Right kidney (tissue), 9 donors: ENCODE data around the gene ARHGAP21.
"Not testable (repeated sequence)": the region's sequence is repeated elsewhere in the genome, so short reads cannot be mapped to it uniquely, and the experiment has no call there.

Experiments
- DNase-seq: peaks from one replicate; pipeline ENCODE4 v3.0.0-alpha.2; 2016
- long read RNA-seq, 8 donors: transcript quantifications; one replicate each; lab custom pipeline, GENCODE V29; 2026

Gene ARHGAP21
- long read RNA-seq, donor 1 = 0 reads
- long read RNA-seq, donor 2 = 0 reads
- long read RNA-seq, donor 3, partial matches to known transcripts = 0 of 3 reads
- long read RNA-seq, donor 3, other reads (novel, unspliced or antisense) = 0 of 3 reads
- long read RNA-seq, donor 4, partial matches to known transcripts = 0 of 3 reads
- long read RNA-seq, donor 4, other reads (novel, unspliced or antisense) = 0 of 3 reads
- long read RNA-seq, donor 5, partial matches to known transcripts = 0 of 1 reads
- long read RNA-seq, donor 5, other reads (novel, unspliced or antisense) = 0 of 1 reads
- long read RNA-seq, donor 6 = 0 reads
- long read RNA-seq, donor 7, partial matches to known transcripts = 0 of 2 reads
- long read RNA-seq, donor 7, other reads (novel, unspliced or antisense) = 0 of 2 reads
- long read RNA-seq, donor 8, partial matches to known transcripts = 6 of 7 reads
- long read RNA-seq, donor 8, other reads (novel, unspliced or antisense) = 0 of 7 reads

GRCh38 chr10:24723788-24724380, at the start of gene ARHGAP21:
Gene ARHGAP21 (minus strand): TSS chr10:24723887. CDS start chr10:24721899, 1,988 bp downstream.
- peak; percentile 82 for DNase-seq

DNA sequence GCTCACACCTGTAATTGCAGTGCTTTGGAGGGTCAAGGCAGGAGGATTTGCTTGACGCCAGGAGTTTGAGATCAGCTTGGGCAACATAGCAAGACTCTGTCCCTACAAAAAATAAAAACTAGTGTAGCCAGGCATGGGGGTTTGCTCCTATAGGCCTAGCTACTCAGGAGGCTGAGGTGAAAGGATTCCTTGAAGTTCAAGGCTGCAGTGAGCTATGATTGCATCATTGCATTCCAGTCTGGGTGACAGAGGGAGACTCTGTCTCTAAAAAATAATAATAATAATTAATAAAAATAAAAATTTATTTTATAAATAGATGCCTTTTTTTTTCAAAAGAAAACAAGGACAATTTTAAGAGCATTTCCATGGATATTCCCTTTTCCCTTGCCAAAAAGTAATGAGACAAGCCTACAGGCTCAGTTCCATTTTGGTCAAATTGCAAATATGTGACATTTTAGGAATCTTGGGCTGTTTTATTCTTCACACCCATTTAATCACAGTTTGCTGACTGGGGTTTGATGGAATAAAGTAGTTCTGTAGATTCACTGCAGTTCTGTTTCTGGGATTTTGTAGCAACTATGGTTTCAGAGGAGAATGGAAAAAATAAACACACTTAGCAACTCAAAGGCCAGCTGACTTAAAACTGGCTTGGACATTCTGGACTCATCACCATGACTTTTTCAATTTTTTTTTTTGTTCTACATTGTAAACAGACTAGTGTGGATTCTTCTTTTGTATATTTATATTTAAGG, 48.4 kb upstream of the ARHGAP21 start:
- DNase-seq = no peak

DNA sequence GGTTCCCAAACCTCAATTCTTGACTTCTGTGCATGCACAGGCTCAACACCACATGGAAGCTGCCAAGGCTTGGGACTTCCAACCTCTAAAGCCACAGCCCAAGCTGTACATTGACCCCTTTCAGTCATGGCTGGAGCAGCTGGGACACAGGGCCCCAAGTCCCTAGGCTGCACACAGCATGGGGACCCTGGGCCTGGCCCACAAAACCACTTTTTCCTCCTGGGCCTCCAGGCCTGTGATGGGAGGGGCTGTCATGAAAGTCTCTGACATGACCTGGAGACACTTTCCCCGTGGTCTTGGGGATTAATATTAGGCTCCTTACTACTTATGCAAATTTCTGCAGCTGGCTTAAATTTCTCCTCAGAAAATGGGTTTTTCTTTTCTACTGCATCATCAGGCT, 41.3 kb upstream of the ARHGAP21 start:
- not testable (repeated sequence) for DNase-seq

DNA sequence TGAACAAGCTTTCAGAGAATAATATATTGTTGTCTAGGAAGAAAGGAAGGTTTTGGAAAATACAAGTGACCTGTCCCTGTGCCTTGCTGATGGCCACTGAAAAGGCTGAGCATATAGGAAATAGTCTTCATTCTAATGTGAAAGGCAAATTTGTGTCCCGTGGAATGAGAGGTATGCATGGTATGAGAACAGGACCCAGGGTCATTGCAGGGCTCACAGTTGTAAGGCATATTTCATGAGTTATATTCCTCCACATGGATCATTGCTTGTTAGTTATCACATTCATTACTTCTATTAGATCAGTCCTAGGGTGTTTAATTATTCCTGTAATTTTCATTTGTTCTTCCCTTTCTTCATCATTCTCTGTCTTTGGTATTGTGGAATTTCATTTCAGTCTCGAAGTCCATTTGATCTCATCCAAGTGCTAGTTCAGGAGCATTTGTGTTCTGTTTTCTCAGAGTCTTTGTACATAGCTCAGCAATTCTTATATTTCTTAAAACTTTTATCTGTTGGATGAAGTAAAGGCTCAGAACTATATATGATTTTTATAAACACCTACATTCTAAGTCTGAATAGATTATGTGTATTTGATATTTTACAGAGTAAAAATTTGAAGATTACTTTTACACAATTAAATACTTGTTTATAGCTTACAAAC, 39.4 kb upstream of the ARHGAP21 start:
- peak; percentile 7 for DNase-seq

DNA sequence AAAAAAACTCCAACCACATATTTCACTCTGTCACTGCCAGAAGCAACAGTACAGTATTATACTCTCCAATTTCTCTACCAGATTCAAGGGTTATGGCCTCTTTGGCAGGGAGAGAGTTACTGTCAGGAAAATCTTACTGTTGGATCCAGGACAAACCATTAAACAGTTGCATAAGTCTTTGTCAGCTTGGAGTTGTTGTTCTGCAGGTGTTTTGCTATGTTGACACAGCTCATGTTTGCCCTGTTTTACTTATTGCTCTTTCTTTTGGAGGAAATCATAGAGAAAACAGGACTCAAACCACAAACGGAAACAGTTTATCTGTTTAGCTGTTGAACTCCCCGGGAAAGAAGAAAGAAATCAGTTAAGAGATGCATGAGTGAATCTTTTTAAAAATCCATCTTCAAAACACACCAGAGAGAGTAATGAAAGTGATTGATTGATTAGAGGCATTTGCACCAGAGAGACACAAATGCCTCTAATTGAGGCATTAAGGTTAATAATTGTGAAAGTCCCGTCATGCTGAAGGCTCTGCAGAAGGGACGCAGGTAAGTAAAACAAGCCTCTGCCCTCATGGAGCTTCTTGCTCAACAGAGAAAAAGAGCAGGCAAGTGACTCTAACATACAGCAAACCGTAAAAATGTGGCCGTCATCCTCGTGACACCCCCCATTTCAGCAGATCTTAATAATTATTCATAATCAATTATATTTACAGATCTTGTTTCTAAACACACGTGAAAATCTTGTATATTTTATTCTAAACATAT, 38.7 kb upstream of the ARHGAP21 start:
- peak; percentile 2 for DNase-seq

GRCh38 chr10:24759672-24760071, 36.0 kb upstream of the ARHGAP21 start:
- no peak for DNase-seq

- not testable (repeated sequence) for DNase-seq
Observed at GRCh38 chr10:24758254-24758653, 34.6 kb upstream of the ARHGAP21 start.

- no peak for DNase-seq
Observed at GRCh38 chr10:24756283-24756682, 32.6 kb upstream of the ARHGAP21 start.

DNA sequence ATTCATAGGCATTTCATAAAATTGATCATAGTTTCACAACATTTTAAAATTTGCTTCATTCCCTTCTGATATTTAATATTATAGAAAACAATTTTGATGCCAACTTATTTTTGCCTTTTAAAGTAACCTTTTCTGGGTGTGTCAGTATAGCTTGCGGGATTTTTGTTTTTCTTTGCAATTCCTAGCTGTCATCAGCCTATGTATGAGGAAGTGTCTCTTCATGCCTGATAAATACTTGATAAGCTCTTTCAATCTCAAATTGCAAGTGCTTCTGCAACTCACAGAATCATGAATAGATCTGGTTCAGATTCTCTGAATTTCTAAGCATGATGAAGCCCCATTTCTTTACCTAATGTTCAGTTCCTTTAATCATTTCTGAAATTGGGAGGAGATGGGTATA, 28.0 kb upstream of the ARHGAP21 start:
- no peak for DNase-seq

DNA sequence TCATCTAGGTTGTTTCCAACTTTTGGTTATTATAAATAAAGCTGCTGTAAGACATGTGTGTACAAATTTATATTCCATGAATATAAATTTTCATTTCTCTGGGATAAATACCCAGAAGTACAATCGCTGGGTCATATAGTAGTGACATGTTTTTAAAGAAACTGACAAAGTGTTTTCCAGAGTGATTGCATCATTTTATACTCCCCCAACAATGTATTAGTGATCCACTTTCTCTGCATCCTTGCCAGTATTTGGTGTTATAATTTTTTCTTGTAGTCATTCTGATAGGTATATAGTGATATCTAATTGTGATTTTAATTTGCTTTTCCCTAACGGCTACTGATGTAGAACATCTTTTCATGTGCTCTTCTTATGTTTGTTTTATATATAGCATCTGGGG, 27.0 kb upstream of the ARHGAP21 start:
- DNase-seq = no peak

DNA sequence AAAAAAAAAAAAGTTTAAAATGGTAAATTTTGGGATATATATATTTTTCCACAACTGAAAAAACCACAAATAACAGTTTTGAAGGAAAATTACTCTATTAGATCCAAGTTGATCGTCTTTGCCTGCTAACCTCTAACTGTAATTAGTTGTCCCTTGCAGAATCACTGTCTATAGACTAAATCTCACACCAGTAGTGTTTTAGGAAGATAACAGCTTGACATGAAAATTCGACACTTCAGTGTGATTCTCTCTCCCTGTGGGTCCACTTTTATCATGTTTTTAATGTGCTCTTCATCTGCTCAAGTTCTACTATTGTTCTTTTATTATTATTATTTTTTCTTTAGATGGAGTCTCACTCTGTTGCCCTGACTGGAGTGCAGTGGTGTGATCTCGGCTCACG, 24.5 kb upstream of the ARHGAP21 start:
- DNase-seq = no peak

- DNase-seq = no peak
Observed at GRCh38 chr10:24744946-24745345, 21.3 kb upstream of the ARHGAP21 start.

DNA sequence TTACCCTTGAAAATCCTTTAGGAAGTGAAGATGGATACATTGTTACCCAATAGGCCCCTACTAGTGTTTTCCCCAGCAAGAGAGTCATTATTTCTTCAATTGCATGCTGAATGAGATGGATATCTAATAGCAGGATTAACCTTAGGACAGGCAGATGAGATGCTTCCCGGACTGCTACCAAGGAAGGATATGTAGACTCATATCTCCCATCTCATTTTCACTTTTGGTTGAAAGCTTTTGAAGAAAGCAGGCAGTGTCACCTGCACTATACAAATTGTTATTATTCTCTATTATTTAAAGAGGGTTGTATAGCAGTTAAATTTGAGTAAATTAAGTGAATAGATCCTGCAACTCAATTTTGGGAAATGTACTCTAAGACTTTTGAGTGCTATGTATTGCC, 17.0 kb upstream of the ARHGAP21 start:
- no peak for DNase-seq

DNA sequence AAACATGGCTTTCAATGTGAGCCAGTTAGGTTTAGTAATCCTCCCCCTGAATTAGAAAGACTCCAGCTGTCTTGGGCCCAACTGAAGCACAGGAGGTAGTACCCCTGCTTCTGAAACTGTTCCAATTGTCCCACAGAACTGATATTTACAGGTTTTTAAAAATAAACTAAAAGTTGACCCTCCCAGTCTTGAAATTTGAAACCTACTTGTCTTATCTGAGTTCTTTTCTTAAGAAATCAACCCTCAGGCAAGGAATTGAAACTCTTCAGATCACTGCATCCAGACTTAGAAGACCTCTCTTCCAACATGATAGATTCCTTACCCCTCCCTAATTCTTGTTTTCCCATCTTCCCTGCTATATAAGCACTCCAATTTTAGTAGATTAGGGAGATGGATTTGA, 13.3 kb upstream of the ARHGAP21 start:
- no peak for DNase-seq

GRCh38 chr10:24731942-24732341, 8.3 kb upstream of the ARHGAP21 start:
- DNase-seq = no peak

DNA sequence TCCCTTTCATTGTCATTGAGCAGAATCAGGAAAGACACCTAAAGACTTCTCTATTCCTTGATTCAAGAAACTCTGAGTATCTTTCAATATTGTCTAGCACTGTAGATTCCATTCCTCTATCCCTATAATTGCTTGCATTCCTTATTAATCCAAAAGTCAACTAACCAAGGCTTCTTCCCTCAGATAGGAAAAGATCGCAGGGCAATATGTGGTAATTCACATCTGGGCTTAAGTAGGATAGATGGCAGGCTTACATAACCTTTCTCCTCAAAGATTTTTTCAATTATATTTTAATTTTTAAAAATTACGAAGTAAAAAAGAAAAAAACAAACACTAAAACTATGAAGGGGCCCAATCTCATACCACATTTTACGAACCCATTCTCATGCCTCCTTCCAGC, 7.1 kb upstream of the ARHGAP21 start:
- DNase-seq = no peak

DNA sequence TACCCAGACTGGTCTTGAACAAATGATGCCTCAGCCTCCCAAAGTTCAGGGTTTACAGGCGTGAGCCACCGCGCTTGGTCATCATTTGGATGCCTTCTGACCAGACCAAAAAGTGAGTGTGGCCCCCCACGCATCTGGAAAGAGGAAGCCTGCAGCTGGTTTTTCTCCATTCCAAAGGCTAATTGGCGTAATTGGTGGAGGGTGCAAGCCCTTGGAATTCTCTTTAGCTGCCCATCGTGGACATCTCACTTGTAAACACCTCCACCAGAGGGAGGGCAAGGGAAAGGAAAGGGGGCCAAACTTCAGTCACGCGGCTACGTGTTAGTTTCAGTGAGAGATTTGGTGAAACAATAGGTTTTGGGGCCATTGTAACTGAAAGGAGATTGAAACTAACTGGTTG, 4.1 kb upstream of the ARHGAP21 start:
- no peak for DNase-seq

GRCh38 chr10:24726626-24727025, 2.9 kb upstream of the ARHGAP21 start:
- no peak for DNase-seq

DNA sequence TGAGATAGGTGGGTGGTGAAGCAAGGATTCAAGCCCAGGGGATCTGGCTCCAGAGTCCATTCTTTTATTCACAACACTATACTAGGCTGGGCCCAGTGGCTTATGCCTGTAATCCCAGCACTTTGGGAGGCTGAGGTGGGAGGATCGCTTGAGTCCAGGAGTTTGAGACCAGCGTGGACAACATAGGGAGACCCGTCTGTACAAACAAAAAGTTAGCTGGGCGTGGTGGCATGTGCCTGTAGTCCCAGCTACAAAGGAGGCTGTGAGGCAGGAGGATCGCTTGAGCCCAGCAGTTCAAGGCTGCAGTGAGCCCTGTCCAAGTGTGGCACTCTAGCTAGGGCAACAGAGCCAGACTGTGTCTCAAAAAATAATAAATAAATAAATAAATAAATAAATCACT, 2.3 kb upstream of the ARHGAP21 start:
- DNase-seq = not testable (repeated sequence)

- DNase-seq = peak; percentile 96
Observed at GRCh38 chr10:24724381-24725228, 918 bp upstream of the ARHGAP21 start.

GRCh38 chr10:24723386-24723787, 300 bp downstream of the ARHGAP21 start:
- peak; percentile 60 for DNase-seq
